ENCODE data around the gene WDR49.

DNA sequence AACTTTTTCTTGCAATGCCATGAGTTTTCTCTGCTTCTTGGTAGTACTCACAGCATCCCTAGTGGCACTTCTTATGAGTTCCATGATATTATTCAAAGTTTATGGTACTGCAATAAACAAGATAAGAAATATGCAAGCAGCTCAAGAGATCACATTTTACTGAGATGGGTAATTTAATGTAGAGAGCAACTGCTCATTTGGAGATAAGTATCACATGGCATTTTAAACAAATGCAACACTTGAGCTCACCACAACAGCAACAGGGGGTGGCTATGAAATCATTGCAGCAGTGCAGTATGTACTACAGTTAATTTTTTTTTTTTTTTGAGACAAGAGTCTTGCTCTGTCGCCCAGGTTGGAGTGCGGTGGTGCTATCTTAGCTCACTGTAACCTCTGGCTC is 85.1 kb downstream of the WDR49 start:
- TF ChIP-seq, protein P1, sequence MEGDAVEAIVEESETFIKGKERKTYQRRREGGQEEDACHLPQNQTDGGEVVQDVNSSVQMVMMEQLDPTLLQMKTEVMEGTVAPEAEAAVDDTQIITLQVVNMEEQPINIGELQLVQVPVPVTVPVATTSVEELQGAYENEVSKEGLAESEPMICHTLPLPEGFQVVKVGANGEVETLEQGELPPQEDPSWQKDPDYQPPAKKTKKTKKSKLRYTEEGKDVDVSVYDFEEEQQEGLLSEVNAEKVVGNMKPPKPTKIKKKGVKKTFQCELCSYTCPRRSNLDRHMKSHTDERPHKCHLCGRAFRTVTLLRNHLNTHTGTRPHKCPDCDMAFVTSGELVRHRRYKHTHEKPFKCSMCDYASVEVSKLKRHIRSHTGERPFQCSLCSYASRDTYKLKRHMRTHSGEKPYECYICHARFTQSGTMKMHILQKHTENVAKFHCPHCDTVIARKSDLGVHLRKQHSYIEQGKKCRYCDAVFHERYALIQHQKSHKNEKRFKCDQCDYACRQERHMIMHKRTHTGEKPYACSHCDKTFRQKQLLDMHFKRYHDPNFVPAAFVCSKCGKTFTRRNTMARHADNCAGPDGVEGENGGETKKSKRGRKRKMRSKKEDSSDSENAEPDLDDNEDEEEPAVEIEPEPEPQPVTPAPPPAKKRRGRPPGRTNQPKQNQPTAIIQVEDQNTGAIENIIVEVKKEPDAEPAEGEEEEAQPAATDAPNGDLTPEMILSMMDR (tag by site-specific recombination; IDR thresholded peaks at IDR 0.05): no peak
- TF ChIP-seq ZNF10 (tag by site-specific recombination; IDR thresholded peaks at IDR 0.05) (no peak), ZNF24 (tag by site-specific recombination; IDR thresholded peaks at IDR 0.05) (no peak), ZNF473 (tag by site-specific recombination; IDR thresholded peaks at IDR 0.05) (no peak), ZBTB7A (tag by site-specific recombination; IDR thresholded peaks at IDR 0.05; ENCODE audit: low read depth) (no peak), SALL2 (tag by site-specific recombination; IDR thresholded peaks at IDR 0.05; ENCODE audit: borderline replicate concordance) (no peak), RBAK (tag by site-specific recombination; IDR thresholded peaks at IDR 0.05) (no peak), MYNN (tag by site-specific recombination; IDR thresholded peaks at IDR 0.05; ENCODE audit: borderline replicate concordance) (no peak), ZNF394 (tag by site-specific recombination; IDR thresholded peaks at IDR 0.05; ENCODE audit: borderline replicate concordance) (no peak)
- TF ChIP-seq, protein P2, sequence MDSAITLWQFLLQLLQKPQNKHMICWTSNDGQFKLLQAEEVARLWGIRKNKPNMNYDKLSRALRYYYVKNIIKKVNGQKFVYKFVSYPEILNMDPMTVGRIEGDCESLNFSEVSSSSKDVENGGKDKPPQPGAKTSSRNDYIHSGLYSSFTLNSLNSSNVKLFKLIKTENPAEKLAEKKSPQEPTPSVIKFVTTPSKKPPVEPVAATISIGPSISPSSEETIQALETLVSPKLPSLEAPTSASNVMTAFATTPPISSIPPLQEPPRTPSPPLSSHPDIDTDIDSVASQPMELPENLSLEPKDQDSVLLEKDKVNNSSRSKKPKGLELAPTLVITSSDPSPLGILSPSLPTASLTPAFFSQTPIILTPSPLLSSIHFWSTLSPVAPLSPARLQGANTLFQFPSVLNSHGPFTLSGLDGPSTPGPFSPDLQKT (IDR thresholded peaks at IDR 0.05; ENCODE audit: borderline replicate concordance, low read depth, low read length): no peak
- TF ChIP-seq, protein P3, sequence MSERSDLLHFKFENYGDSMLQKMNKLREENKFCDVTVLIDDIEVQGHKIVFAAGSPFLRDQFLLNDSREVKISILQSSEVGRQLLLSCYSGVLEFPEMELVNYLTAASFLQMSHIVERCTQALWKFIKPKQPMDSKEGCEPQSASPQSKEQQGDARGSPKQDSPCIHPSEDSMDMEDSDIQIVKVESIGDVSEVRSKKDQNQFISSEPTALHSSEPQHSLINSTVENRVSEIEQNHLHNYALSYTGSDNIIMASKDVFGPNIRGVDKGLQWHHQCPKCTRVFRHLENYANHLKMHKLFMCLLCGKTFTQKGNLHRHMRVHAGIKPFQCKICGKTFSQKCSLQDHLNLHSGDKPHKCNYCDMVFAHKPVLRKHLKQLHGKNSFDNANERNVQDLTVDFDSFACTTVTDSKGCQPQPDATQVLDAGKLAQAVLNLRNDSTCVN (tag by site-specific recombination; optimal IDR thresholded peaks at IDR 0.05): no peak
- TF ChIP-seq, protein P4, sequence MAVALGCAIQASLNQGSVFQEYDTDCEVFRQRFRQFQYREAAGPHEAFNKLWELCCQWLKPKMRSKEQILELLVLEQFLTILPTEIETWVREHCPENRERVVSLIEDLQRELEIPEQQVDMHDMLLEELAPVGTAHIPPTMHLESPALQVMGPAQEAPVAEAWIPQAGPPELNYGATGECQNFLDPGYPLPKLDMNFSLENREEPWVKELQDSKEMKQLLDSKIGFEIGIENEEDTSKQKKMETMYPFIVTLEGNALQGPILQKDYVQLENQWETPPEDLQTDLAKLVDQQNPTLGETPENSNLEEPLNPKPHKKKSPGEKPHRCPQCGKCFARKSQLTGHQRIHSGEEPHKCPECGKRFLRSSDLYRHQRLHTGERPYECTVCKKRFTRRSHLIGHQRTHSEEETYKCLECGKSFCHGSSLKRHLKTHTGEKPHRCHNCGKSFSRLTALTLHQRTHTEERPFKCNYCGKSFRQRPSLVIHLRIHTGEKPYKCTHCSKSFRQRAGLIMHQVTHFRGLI (tag by site-specific recombination; IDR thresholded peaks at IDR 0.05): no peak

All from HEK293 (cell line).